GM19035 (cell line): ENCODE results near the gene BROX.

Source experiments
- ATAC-seq: cut with Tn5 transposase; IDR thresholded peaks from one replicate; pipeline ENCODE4 v1.9.1; 2021; ENCODE audit not compliant: unreplicated experiment

The BROX gene

DNA sequence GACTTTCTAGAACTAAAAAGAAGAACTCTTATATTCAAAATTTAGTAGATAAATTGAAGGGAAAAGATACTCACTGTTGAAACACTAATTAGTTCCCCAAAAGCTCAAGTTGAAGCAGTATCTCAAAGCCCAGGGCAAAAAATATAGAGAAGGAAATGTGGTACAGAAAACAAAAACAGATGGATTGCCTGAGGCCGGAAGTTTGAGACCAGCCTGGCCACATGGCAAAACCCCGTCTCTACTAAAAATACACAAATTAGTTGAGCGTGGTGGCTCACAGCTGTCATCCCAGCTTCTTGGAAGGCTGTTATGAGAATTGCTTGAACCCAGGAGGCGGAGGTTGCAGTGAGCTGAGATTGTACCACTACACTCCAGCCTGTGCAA is 60.6 kb downstream of the BROX start:
- ATAC-seq = peak; percentile 83

GRCh38 chr1:222777463-222777862 is 65.1 kb downstream of the BROX start:
- ATAC-seq = no peak

DNA sequence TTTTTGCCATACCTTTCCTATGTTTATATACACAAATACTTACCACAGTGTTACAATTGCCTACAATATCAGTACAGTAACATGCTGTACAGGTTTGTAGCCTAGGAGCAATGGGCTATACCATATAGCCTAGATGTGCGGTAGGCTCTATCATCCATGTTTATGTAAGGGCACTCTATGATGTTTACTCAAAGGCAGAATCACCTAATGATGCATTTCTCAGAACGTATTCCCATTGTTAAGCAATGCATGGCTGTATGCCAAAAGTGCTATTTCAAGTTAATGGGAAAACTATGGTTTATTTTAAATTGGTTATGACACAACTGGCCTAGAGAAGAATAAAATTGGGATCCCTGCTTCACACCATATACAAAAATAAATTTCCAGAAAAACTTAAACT is 65.6 kb downstream of the BROX start:
- no peak for ATAC-seq

- ATAC-seq = peak; percentile 55
These were observed 68.9 kb downstream of the BROX start for GRCh38 chr1:222781251-222781650.

DNA sequence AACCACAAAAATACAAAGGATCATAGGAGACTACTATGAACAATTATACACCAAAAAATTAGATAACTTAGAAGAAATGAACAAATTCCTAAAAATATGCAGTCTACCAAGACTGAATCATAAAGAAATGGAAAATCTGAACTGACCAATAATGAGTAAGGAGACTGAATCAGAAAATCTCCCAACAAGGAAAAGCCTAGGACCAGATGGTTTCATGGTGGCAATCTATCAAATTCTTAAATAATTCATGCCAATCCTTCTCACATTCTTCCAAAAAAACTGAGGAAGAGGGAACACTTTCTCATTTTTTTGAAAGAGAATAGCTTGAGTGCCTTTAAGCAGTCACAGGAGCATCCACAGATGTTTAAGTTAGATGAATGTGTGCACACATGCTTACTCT is 70.7 kb downstream of the BROX start:
- ATAC-seq = no peak

- no peak for ATAC-seq
These were observed 72.0 kb downstream of the BROX start for GRCh38 chr1:222784371-222784770.
